Gastrocnemius medialis (tissue), 4 donors: ENCODE results near the gene WDR7.
"Not testable (repeated sequence)": the region's sequence is repeated elsewhere in the genome, so short reads cannot be mapped to it uniquely, and the experiment has no call there.

Experiments used
- POLR2A ChIP-seq, 2 donors: fragments of 450-650 bp; IDR thresholded peaks; one replicate each; pipeline ENCODE4 v1.6.1; 2017; ENCODE audit warnings: antibody characterized with exemption in 2 of 2, mild to moderate bottlenecking in 2 of 2, moderate library complexity in 2 of 2
- TF ChIP-seq, protein P1 (sequence below), 5 experiments: fragments of 450-650 bp in 3 of 5; fragments of 200-600 bp in 2 of 5; sonication (generic) in 2 of 5; IDR thresholded peaks in 4 of 5; conservative IDR thresholded peaks in 1 of 5; 1 replicate in 4 of 5; 2 replicates in 1 of 5; pipeline ENCODE4 v1.5.1; 2016 to 2019; ENCODE audit warnings: antibody characterized with exemption in 5 of 5, mild to moderate bottlenecking in 3 of 5, moderate library complexity in 3 of 5

DNA sequence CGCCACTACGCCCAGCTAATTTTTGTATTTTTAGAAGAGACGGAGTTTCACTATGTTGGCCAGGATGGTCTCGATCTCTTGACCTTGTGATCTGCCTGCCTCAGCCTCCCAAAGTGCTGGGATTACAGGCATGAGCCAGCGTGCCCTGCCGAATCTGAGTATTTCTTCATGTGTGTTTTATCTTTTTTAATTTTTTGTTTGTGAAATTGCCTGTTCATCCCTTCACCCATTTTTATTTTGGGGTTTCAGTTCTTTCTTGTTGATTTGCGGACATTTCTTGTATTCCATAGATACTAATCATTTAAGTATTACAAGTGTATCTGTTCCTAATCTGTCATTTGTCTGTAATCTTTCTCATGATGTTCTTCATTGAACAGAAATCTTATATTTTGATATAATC is 3.1 kb downstream of the WDR7 start:
- TF ChIP-seq, protein P1, sequence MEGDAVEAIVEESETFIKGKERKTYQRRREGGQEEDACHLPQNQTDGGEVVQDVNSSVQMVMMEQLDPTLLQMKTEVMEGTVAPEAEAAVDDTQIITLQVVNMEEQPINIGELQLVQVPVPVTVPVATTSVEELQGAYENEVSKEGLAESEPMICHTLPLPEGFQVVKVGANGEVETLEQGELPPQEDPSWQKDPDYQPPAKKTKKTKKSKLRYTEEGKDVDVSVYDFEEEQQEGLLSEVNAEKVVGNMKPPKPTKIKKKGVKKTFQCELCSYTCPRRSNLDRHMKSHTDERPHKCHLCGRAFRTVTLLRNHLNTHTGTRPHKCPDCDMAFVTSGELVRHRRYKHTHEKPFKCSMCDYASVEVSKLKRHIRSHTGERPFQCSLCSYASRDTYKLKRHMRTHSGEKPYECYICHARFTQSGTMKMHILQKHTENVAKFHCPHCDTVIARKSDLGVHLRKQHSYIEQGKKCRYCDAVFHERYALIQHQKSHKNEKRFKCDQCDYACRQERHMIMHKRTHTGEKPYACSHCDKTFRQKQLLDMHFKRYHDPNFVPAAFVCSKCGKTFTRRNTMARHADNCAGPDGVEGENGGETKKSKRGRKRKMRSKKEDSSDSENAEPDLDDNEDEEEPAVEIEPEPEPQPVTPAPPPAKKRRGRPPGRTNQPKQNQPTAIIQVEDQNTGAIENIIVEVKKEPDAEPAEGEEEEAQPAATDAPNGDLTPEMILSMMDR (IDR thresholded peaks at IDR 0.05 in 4 of 5, conservative IDR thresholded peaks at IDR 0.05 in 1 of 5) = not testable (repeated sequence)
- not testable (repeated sequence) for TF ChIP-seq POLR2A (IDR thresholded peaks at IDR 0.05)
